B cell (primary cell): ENCODE measurements around the gene DNAJC11. TPM values are rescaled to one million over a fixed set of nuclear protein-coding genes. Genes with fewer than 3 reads are reported as not detected.

Source experiments
- ATAC-seq: fragments of 200-7000 bp; cut with Tn5 transposase; one replicate; pipeline ENCODE4 v1.10.0; 2021; ENCODE audit warnings: low read depth, mild to moderate bottlenecking, moderate number of reproducible peaks, moderate library complexity
- CTCF ChIA-PET: fragments of 350-600 bp; sonication (Branson Sonifier 250); formaldehyde crosslinking; loops from one replicate; lab custom pipeline; 2021; ENCODE audit warnings: antibody characterized with exemption, inconsistent platforms; lab: Charles Lee
- POLR2A ChIA-PET: fragments of 350-600 bp; sonication (Branson Sonifier 250); formaldehyde crosslinking; loops from one replicate; lab custom pipeline; 2021; ENCODE audit warnings: antibody characterized with exemption; lab: Charles Lee
- DNase-seq: peaks from one replicate; pipeline ENCODE4 v3.0.0; 2013
- H2AFZ ChIP-seq: 2 replicates; pipeline ENCODE4 v1.6.1; 2012; ENCODE audit warnings: mild to moderate bottlenecking, low read depth, low read length; ENCODE audit not compliant: insufficient read depth, poor library complexity, severe bottlenecking
- H3K27ac ChIP-seq, 2 donors: 1 replicate in 1 of 2; 2 replicates in 1 of 2; pipeline ENCODE4 v1.5.1; 2012 to 2013; ENCODE audit warnings: low read length in 2 of 2, mild to moderate bottlenecking in 2 of 2, moderate library complexity in 1 of 2
- H3K27me3 ChIP-seq, 4 experiments: fragments of 200-600 bp in 1 of 4; sonication (generic) in 1 of 4; replicated peaks in 1 of 4; 1 replicate in 2 of 4; 2 replicates in 2 of 4; pipeline versions ENCODE4 v1.6.1 to v1.7.0; 2013 to 2016; ENCODE audit warnings: low read length in 3 of 4, mild to moderate bottlenecking in 2 of 4, mixed read lengths in 1 of 4, moderate library complexity in 1 of 4; ENCODE audit not compliant: insufficient read depth in 4 of 4, control insufficient read depth in 3 of 4; ENCODE audit errors: control extremely low read depth in 1 of 4
- H3K36me3 ChIP-seq, 2 experiments: replicated peaks in 1 of 2; 1 replicate in 1 of 2; 2 replicates in 1 of 2; pipeline versions ENCODE4 v1.6.1 to v1.7.1; 2013; ENCODE audit warnings: low read length in 1 of 2; ENCODE audit not compliant: insufficient read depth in 2 of 2, control insufficient read depth in 1 of 2; ENCODE audit errors: control extremely low read depth in 1 of 2, extremely low read depth in 1 of 2
- H3K4me1 ChIP-seq, 2 donors: fragments of 200-600 bp in 1 of 2; sonication (generic) in 1 of 2; 1 replicate in 1 of 2; 2 replicates in 1 of 2; pipeline versions ENCODE4 v1.5.1 to v1.6.1; 2013 to 2017; ENCODE audit warnings: low read length in 2 of 2; ENCODE audit not compliant: control insufficient read depth in 2 of 2, insufficient read depth in 2 of 2
- H3K4me2 ChIP-seq: replicated peaks from 2 replicates; pipeline ENCODE3; 2012; ENCODE audit warnings: mild to moderate bottlenecking, low read depth, low read length; ENCODE audit not compliant: poor library complexity, severe bottlenecking
- H3K4me3 ChIP-seq, 5 experiments: fragments of 200-600 bp in 1 of 5; sonication (generic) in 1 of 5; 1 replicate in 3 of 5; 2 replicates in 2 of 5; pipeline versions ENCODE4 v1.5.1 to v1.7.0; 2011 to 2016; ENCODE audit warnings: low read length in 4 of 5, mild to moderate bottlenecking in 4 of 5, low read depth in 2 of 5, control low read depth in 1 of 5, moderate library complexity in 1 of 5; ENCODE audit not compliant: insufficient read depth in 1 of 5; ENCODE audit errors: control extremely low read depth in 1 of 5, extremely low read depth in 1 of 5
- H3K79me2 ChIP-seq: fragments of 200-600 bp; sonication (generic); one replicate; pipeline ENCODE4 v1.6.0; 2016; ENCODE audit warnings: low read length; ENCODE audit not compliant: control insufficient read depth, insufficient read depth
- H3K9ac ChIP-seq: fragments of 200-600 bp; sonication (generic); 2 replicates; pipeline ENCODE4 v1.6.1; 2017; ENCODE audit warnings: mild to moderate bottlenecking, low read length, moderate library complexity
- H3K9me3 ChIP-seq, 3 donors: one replicate each; pipeline versions ENCODE4 v1.6.1 to v1.7.1; 2013; ENCODE audit warnings: low read length in 2 of 3; ENCODE audit not compliant: control insufficient read depth in 2 of 3, insufficient read depth in 1 of 3; ENCODE audit errors: control extremely low read depth in 1 of 3
- H4K20me1 ChIP-seq: 2 replicates; pipeline ENCODE4 v1.6.0; 2012; ENCODE audit warnings: mild to moderate bottlenecking, low read length; ENCODE audit not compliant: insufficient read depth, control insufficient read depth, poor library complexity, severe bottlenecking
- H3K27ac Mint-ChIP-seq: one replicate; pipeline ENCODE4 v1.8.0; 2021; ENCODE audit warnings: mixed read lengths
- H3K27me3 Mint-ChIP-seq: one replicate; pipeline ENCODE4 v1.8.0; 2021; ENCODE audit warnings: mixed read lengths
- H3K4me1 Mint-ChIP-seq: one replicate; pipeline ENCODE4 v1.8.0; 2021; ENCODE audit warnings: mixed read lengths
- H3K4me3 Mint-ChIP-seq: one replicate; pipeline ENCODE4 v1.8.0; 2021; ENCODE audit warnings: mixed read lengths
- H3K9me3 Mint-ChIP-seq: one replicate; pipeline ENCODE4 v1.8.0; 2022; ENCODE audit warnings: mixed read lengths; ENCODE audit not compliant: insufficient read depth
- EZH2 ChIP-seq: IDR thresholded peaks from 2 replicates; pipeline ENCODE4 v1.6.1; 2012; ENCODE audit warnings: borderline replicate concordance, low read depth, mild to moderate bottlenecking, moderate library complexity, low read length; ENCODE audit not compliant: insufficient read depth, poor library complexity, severe bottlenecking
- WGBS: methylation state at CpG from one replicate; pipeline ENCODE4 v1.1.5; 2013; ENCODE audit warnings: missing lambda C conversion rate; ENCODE audit not compliant: insufficient coverage; 5-methylcytosine and 5-hydroxymethylcytosine counted together
- intact Hi-C: fragments of 100-400 bp; cut with micrococcal nuclease; formaldehyde crosslinking; loops from one replicate; pipeline ENCODE4 v1.10.0; 2022
- polyA plus RNA-seq: library from polyadenylated mRNA; depleted of rRNA; stranded (reverse); fragments of >200 nt; gene quantifications from 2 replicates; pipeline ENCODE4 v1.2.3, GENCODE V29; 2012
- total RNA-seq, 2 donors: library from RNA; stranded (reverse); fragments of 120-200 nt in 1 of 2; gene quantifications; 1 replicate in 1 of 2; 2 replicates in 1 of 2; pipeline versions ENCODE4 v1.2.3 to v1.2.4, GENCODE V29; 2013 to 2022
- TF ChIP-seq, protein P1 (sequence below): fragments of 200-600 bp; IDR thresholded peaks from one replicate; pipeline ENCODE4 v1.8.0; 2022; ENCODE audit warnings: antibody characterized with exemption, mild to moderate bottlenecking

DNAJC11 gene
- total and polyA plus RNA-seq, 2 donors (not counting 1 experiment from before 2014, with no cell fraction given): 29.2 to 51.6 TPM

DNA sequence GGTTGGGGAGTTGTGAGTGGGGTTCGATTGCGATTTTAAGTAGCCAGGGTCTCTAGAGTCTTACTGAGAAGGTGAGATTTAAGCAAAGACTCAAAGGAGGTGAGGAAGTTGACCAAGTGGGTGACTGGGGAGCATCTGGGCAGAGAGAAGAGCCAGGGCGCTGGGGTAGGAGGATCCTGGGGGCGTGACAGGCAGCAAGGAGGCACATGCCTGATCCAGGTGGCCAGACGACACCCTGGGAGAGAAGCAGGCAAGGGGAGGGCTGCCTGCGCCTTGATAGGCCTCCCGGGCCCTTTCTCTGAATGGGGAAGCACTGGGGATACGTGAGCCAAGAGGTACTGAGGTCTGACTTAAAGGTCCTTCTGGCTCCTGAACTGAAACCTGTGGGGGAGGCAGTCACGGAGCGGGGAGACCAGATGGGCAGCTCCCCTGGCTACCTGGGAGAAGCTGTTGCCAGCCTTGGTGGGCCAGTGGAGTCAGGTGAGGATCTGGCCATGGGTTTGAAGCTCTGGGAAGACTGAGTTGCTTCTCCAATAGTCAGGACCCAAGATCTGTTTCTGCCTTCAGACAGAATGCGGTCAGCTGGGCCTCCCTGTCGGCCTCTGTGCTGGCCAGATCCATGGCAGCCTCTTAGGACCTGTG lies 116.4 kb downstream of the DNAJC11 start:
- H3K27ac Mint-ChIP-seq: no peak overlapping the region
- H3K27me3 Mint-ChIP-seq: no peaks in the 10 kb centered on the region
- Histone ChIP-seq H3K4me1 (peaks cover 16 to 33% of the 10 kb centered on the region in 2 donors), H3K4me3 (no peak overlapping the region), H4K20me1 (peaks cover 48% of the 10 kb centered on the region), H3K27ac (no peak overlapping the region), H3K9ac (no peak overlapping the region), H3K9me3 (no peaks in the 10 kb centered on the region), H2AFZ (no peak overlapping the region), H3K4me2 (no peak overlapping the region), H3K79me2 (peaks cover 41% of the 10 kb centered on the region), H3K36me3 (peaks cover 0 to 33% of the 10 kb centered on the region in 2 experiments), H3K27me3 (no peaks in the 10 kb centered on the region)
- ATAC-seq: no peak
- 93% methylated on average over 12 of the region's 12 CpGs for WGBS
- ChIA-PET POLR2A (interaction anchor here (0.5 kb wide), 1 partner anchor 39 kb away, joined by 4 read pairs; no protein-coding TSS in a partner anchor), CTCF (no interaction called here)
- intact Hi-C loops: no loop called here
- no peaks in the 10 kb centered on the region for H3K9me3 Mint-ChIP-seq
- H3K4me3 Mint-ChIP-seq: no peak overlapping the region
- H3K4me1 Mint-ChIP-seq: peaks cover 31% of the 10 kb centered on the region
- DNase-seq: no peak
- TF ChIP-seq, protein P1, sequence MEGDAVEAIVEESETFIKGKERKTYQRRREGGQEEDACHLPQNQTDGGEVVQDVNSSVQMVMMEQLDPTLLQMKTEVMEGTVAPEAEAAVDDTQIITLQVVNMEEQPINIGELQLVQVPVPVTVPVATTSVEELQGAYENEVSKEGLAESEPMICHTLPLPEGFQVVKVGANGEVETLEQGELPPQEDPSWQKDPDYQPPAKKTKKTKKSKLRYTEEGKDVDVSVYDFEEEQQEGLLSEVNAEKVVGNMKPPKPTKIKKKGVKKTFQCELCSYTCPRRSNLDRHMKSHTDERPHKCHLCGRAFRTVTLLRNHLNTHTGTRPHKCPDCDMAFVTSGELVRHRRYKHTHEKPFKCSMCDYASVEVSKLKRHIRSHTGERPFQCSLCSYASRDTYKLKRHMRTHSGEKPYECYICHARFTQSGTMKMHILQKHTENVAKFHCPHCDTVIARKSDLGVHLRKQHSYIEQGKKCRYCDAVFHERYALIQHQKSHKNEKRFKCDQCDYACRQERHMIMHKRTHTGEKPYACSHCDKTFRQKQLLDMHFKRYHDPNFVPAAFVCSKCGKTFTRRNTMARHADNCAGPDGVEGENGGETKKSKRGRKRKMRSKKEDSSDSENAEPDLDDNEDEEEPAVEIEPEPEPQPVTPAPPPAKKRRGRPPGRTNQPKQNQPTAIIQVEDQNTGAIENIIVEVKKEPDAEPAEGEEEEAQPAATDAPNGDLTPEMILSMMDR: no peak
- no peak for TF ChIP-seq EZH2

Other genes with a start within 250 kb of the DNAJC11 start
- 2.6 and 2.7 TPM in 2 replicates for gene TNFRSF25, start 235.6 kb downstream of the DNAJC11 start, total RNA-seq
- gene TNFRSF25, start 235.6 kb downstream of the DNAJC11 start, polyA plus RNA-seq: 7.1 and 16.1 TPM in 2 replicates
- 0.20 and 0.49 TPM in 2 replicates for gene PLEKHG5, start 210.1 kb downstream of the DNAJC11 start, total RNA-seq
- 0.13 TPM in 1 of 2 replicates, not detected in the other for gene PLEKHG5, start 210.1 kb downstream of the DNAJC11 start, polyA plus RNA-seq
- 49.5 and 56.7 TPM in 2 replicates for gene NOL9, start 147.3 kb downstream of the DNAJC11 start, total RNA-seq
- 23.8 and 35.6 TPM in 2 replicates for gene NOL9, start 147.3 kb downstream of the DNAJC11 start, polyA plus RNA-seq
- gene TAS1R1, start 146.5 kb downstream of the DNAJC11 start, total RNA-seq: not detected in 2 replicates
- gene TAS1R1, start 146.5 kb downstream of the DNAJC11 start, polyA plus RNA-seq: 0.09 TPM in 1 of 2 replicates, not detected in the other
- gene ZBTB48, start 121.8 kb downstream of the DNAJC11 start, total RNA-seq: 65.6 and 79.0 TPM in 2 replicates
- 100 and 103 TPM in 2 replicates for gene ZBTB48, start 121.8 kb downstream of the DNAJC11 start, polyA plus RNA-seq
- 29.9 and 31.0 TPM in 2 replicates for gene KLHL21, start 98.9 kb downstream of the DNAJC11 start, total RNA-seq
- 9.6 and 14.4 TPM in 2 replicates for gene KLHL21, start 98.9 kb downstream of the DNAJC11 start, polyA plus RNA-seq
- gene PHF13, start 88.1 kb downstream of the DNAJC11 start, total RNA-seq: 10.6 and 11.0 TPM in 2 replicates
- gene PHF13, start 88.1 kb downstream of the DNAJC11 start, polyA plus RNA-seq: 5.2 and 5.3 TPM in 2 replicates
- 24.6 and 30.4 TPM in 2 replicates for gene THAP3, start 76.9 kb downstream of the DNAJC11 start, total RNA-seq
- 20.2 and 23.9 TPM in 2 replicates for gene THAP3, start 76.9 kb downstream of the DNAJC11 start, polyA plus RNA-seq
- gene CAMTA1, start 83.6 kb upstream of the DNAJC11 start, total RNA-seq: 45.7 and 48.3 TPM in 2 replicates
- gene CAMTA1, start 83.6 kb upstream of the DNAJC11 start, polyA plus RNA-seq: 42.2 and 56.8 TPM in 2 replicates